Esophagus squamous epithelium (tissue), 4 donors: ENCODE results near the gene ANKHD1.

Experiments used
- POLR2A ChIP-seq, 4 donors: fragments of 450-650 bp; IDR thresholded peaks; one replicate each; pipeline ENCODE4 v1.6.1; 2017; ENCODE audit warnings: antibody characterized with exemption in 4 of 4, mild to moderate bottlenecking in 4 of 4, moderate library complexity in 3 of 4
- TF ChIP-seq, protein P1 (sequence below), 6 experiments: fragments of 450-650 bp in 4 of 6; fragments of 200-600 bp in 2 of 6; sonication (generic) in 2 of 6; IDR thresholded peaks; one replicate each; pipeline ENCODE4 v1.5.1; 2016 to 2019; ENCODE audit warnings: antibody characterized with exemption in 6 of 6, mild to moderate bottlenecking in 4 of 6, moderate library complexity in 4 of 6

DNA sequence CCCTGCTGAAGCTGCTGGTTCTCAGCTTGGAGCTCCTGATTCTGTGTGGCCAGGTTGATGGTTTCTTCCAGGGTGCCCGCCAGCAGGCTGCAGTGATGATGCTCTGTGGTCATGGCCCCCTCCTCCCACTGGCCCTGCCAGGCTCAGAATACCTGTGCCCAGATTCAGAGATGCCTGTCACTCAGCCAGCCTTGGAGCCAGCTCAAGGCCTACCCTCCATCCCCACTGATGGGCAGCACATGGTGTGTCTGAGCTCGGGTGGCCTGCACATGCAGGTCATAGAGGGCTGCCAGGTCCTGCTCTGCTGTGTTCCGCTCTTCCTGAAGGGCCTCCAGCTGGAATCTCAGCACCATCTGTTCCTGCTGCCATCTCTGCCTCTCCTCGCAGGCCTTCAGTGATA lies 168.4 kb downstream of the ANKHD1 start:
- TF ChIP-seq, protein P1, sequence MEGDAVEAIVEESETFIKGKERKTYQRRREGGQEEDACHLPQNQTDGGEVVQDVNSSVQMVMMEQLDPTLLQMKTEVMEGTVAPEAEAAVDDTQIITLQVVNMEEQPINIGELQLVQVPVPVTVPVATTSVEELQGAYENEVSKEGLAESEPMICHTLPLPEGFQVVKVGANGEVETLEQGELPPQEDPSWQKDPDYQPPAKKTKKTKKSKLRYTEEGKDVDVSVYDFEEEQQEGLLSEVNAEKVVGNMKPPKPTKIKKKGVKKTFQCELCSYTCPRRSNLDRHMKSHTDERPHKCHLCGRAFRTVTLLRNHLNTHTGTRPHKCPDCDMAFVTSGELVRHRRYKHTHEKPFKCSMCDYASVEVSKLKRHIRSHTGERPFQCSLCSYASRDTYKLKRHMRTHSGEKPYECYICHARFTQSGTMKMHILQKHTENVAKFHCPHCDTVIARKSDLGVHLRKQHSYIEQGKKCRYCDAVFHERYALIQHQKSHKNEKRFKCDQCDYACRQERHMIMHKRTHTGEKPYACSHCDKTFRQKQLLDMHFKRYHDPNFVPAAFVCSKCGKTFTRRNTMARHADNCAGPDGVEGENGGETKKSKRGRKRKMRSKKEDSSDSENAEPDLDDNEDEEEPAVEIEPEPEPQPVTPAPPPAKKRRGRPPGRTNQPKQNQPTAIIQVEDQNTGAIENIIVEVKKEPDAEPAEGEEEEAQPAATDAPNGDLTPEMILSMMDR (IDR thresholded peaks at IDR 0.05), result no peak
- no peak for TF ChIP-seq POLR2A (IDR thresholded peaks at IDR 0.05)
